ENCODE data around the gene ZNF385A.
A peak's percentile ranks its signal among the peaks of the same experiment; 100 is the strongest.

ZNF385A gene

GRCh38 chr12:54405573-54405972 lies 21.0 kb upstream of the ZNF385A start:
- no peaks in the 10 kb centered on the region for H3K9me3 ChIP-seq (ENCODE audit: control insufficient read depth in 5 of 5, low read length in 5 of 5)
- peaks cover 6 to 92% (median 89%) of the 10 kb centered on the region in 5 donors for H3K36me3 ChIP-seq (ENCODE audit: control insufficient read depth in 5 of 5, insufficient read depth in 5 of 5, low read length in 5 of 5)
- H3K9ac ChIP-seq (ENCODE audit: low read length in 5 of 5), result no peak overlapping the region
- peaks cover 0 to 17% (median 4%) of the 10 kb centered on the region in 5 donors for H3K4me1 ChIP-seq (ENCODE audit: control insufficient read depth in 5 of 5, insufficient read depth in 5 of 5, low read length in 5 of 5)
- H3K27me3 ChIP-seq (ENCODE audit: control insufficient read depth in 5 of 5, insufficient read depth in 4 of 5, low read length in 5 of 5), result no peaks in the 10 kb centered on the region
- no peak overlapping the region for H3K4me3 ChIP-seq (ENCODE audit: low read depth in 1 of 5, low read length in 5 of 5)
- no peak overlapping the region for H3K27ac ChIP-seq (ENCODE audit: low read depth, low read length)

- H3K36me3 ChIP-seq (ENCODE audit: control insufficient read depth in 5 of 5, insufficient read depth in 5 of 5, low read length in 5 of 5), result peaks cover 9 to 95% (median 94%) of the 10 kb centered on the region in 5 donors
- no peaks in the 10 kb centered on the region for H3K27me3 ChIP-seq (ENCODE audit: control insufficient read depth in 5 of 5, insufficient read depth in 4 of 5, low read length in 5 of 5)
- H3K9me3 ChIP-seq (ENCODE audit: control insufficient read depth in 5 of 5, low read length in 5 of 5), result no peaks in the 10 kb centered on the region
- H3K4me3 ChIP-seq (ENCODE audit: low read depth in 1 of 5, low read length in 5 of 5), result no peak overlapping the region
- H3K9ac ChIP-seq (ENCODE audit: low read length in 5 of 5), result peak overlapping the region in 1 of 5 donors; percentile 38
- H3K27ac ChIP-seq (ENCODE audit: low read depth, low read length), result no peak overlapping the region
- peaks cover 0 to 17% (median 4%) of the 10 kb centered on the region in 5 donors for H3K4me1 ChIP-seq (ENCODE audit: control insufficient read depth in 5 of 5, insufficient read depth in 5 of 5, low read length in 5 of 5)
These were observed 20.6 kb upstream of the ZNF385A start for GRCh38 chr12:54405106-54405505.

- Histone ChIP-seq H3K36me3 (ENCODE audit: control insufficient read depth in 5 of 5, insufficient read depth in 5 of 5, low read length in 5 of 5) (peaks cover 10 to 97% (median 96%) of the 10 kb centered on the region in 5 donors), H3K4me1 (ENCODE audit: control insufficient read depth in 5 of 5, insufficient read depth in 5 of 5, low read length in 5 of 5) (peaks cover 0 to 17% (median 4%) of the 10 kb centered on the region in 5 donors), H3K27ac (ENCODE audit: low read depth, low read length) (no peak overlapping the region), H3K4me3 (ENCODE audit: low read depth in 1 of 5, low read length in 5 of 5) (no peak overlapping the region), H3K9me3 (ENCODE audit: control insufficient read depth in 5 of 5, low read length in 5 of 5) (no peaks in the 10 kb centered on the region), H3K27me3 (ENCODE audit: control insufficient read depth in 5 of 5, insufficient read depth in 4 of 5, low read length in 5 of 5) (no peaks in the 10 kb centered on the region), H3K9ac (ENCODE audit: low read length in 5 of 5) (peak overlapping the region in 2 of 5 donors; percentile 26 to 38)
These were observed 19.8 kb upstream of the ZNF385A start for GRCh38 chr12:54404061-54405004.

- no peaks in the 10 kb centered on the region for H3K4me1 ChIP-seq (ENCODE audit: control insufficient read depth in 5 of 5, insufficient read depth in 5 of 5, low read length in 5 of 5)
- no peaks in the 10 kb centered on the region for H3K9me3 ChIP-seq (ENCODE audit: control insufficient read depth in 5 of 5, low read length in 5 of 5)
- no peaks in the 10 kb centered on the region for H3K27me3 ChIP-seq (ENCODE audit: control insufficient read depth in 5 of 5, insufficient read depth in 4 of 5, low read length in 5 of 5)
- peaks cover 4 to 96% (median 94%) of the 10 kb centered on the region in 5 donors for H3K36me3 ChIP-seq (ENCODE audit: control insufficient read depth in 5 of 5, insufficient read depth in 5 of 5, low read length in 5 of 5)
- H3K27ac ChIP-seq (ENCODE audit: low read depth, low read length), result no peak overlapping the region
- no peak overlapping the region for H3K9ac ChIP-seq (ENCODE audit: low read length in 5 of 5)
- H3K4me3 ChIP-seq (ENCODE audit: low read depth in 1 of 5, low read length in 5 of 5), result no peak overlapping the region
These were observed 16.6 kb upstream of the ZNF385A start for GRCh38 chr12:54401119-54401518.

GRCh38 chr12:54398995-54399793 lies 14.7 kb upstream of the ZNF385A start:
- Histone ChIP-seq H3K27ac (ENCODE audit: low read depth, low read length) (no peak overlapping the region), H3K4me1 (ENCODE audit: control insufficient read depth in 5 of 5, insufficient read depth in 5 of 5, low read length in 5 of 5) (no peaks in the 10 kb centered on the region), H3K4me3 (ENCODE audit: low read depth in 1 of 5, low read length in 5 of 5) (no peak overlapping the region), H3K9me3 (ENCODE audit: control insufficient read depth in 5 of 5, low read length in 5 of 5) (no peaks in the 10 kb centered on the region), H3K9ac (ENCODE audit: low read length in 5 of 5) (no peak overlapping the region), H3K27me3 (ENCODE audit: control insufficient read depth in 5 of 5, insufficient read depth in 4 of 5, low read length in 5 of 5) (no peaks in the 10 kb centered on the region), H3K36me3 (ENCODE audit: control insufficient read depth in 5 of 5, insufficient read depth in 5 of 5, low read length in 5 of 5) (peaks cover 4 to 95% (median 89%) of the 10 kb centered on the region in 5 donors)

GRCh38 chr12:54398218-54398617 lies 13.7 kb upstream of the ZNF385A start:
- no peak overlapping the region for H3K4me3 ChIP-seq (ENCODE audit: low read depth in 1 of 5, low read length in 5 of 5)
- H3K36me3 ChIP-seq (ENCODE audit: control insufficient read depth in 5 of 5, insufficient read depth in 5 of 5, low read length in 5 of 5), result peaks cover 4 to 90% (median 82%) of the 10 kb centered on the region in 5 donors
- H3K9me3 ChIP-seq (ENCODE audit: control insufficient read depth in 5 of 5, low read length in 5 of 5), result no peaks in the 10 kb centered on the region
- H3K9ac ChIP-seq (ENCODE audit: low read length in 5 of 5), result no peak overlapping the region
- no peaks in the 10 kb centered on the region for H3K27me3 ChIP-seq (ENCODE audit: control insufficient read depth in 5 of 5, insufficient read depth in 4 of 5, low read length in 5 of 5)
- H3K4me1 ChIP-seq (ENCODE audit: control insufficient read depth in 5 of 5, insufficient read depth in 5 of 5, low read length in 5 of 5), result peaks cover 0 to 7% (median 4%) of the 10 kb centered on the region in 5 donors
- H3K27ac ChIP-seq (ENCODE audit: low read depth, low read length), result no peak overlapping the region

GRCh38 chr12:54397157-54397556 lies 12.6 kb upstream of the ZNF385A start:
- Histone ChIP-seq H3K4me1 (ENCODE audit: control insufficient read depth in 5 of 5, insufficient read depth in 5 of 5, low read length in 5 of 5) (peaks cover 0 to 14% (median 7%) of the 10 kb centered on the region in 5 donors), H3K36me3 (ENCODE audit: control insufficient read depth in 5 of 5, insufficient read depth in 5 of 5, low read length in 5 of 5) (peaks cover 4 to 84% (median 73%) of the 10 kb centered on the region in 5 donors), H3K4me3 (ENCODE audit: low read depth in 1 of 5, low read length in 5 of 5) (no peak overlapping the region), H3K9me3 (ENCODE audit: control insufficient read depth in 5 of 5, low read length in 5 of 5) (no peaks in the 10 kb centered on the region), H3K27ac (ENCODE audit: low read depth, low read length) (no peak overlapping the region), H3K27me3 (ENCODE audit: control insufficient read depth in 5 of 5, insufficient read depth in 4 of 5, low read length in 5 of 5) (no peaks in the 10 kb centered on the region), H3K9ac (ENCODE audit: low read length in 5 of 5) (no peak overlapping the region)

- H3K27me3 ChIP-seq (ENCODE audit: control insufficient read depth in 5 of 5, insufficient read depth in 4 of 5, low read length in 5 of 5), result no peaks in the 10 kb centered on the region
- no peak overlapping the region for H3K4me3 ChIP-seq (ENCODE audit: low read depth in 1 of 5, low read length in 5 of 5)
- H3K36me3 ChIP-seq (ENCODE audit: control insufficient read depth in 5 of 5, insufficient read depth in 5 of 5, low read length in 5 of 5), result peaks cover 4 to 70% (median 57%) of the 10 kb centered on the region in 5 donors
- no peaks in the 10 kb centered on the region for H3K9me3 ChIP-seq (ENCODE audit: control insufficient read depth in 5 of 5, low read length in 5 of 5)
- H3K9ac ChIP-seq (ENCODE audit: low read length in 5 of 5), result no peak overlapping the region
- H3K27ac ChIP-seq (ENCODE audit: low read depth, low read length), result no peak overlapping the region
- peaks cover 0 to 22% (median 7%) of the 10 kb centered on the region in 5 donors for H3K4me1 ChIP-seq (ENCODE audit: control insufficient read depth in 5 of 5, insufficient read depth in 5 of 5, low read length in 5 of 5)
These were observed 11.0 kb upstream of the ZNF385A start for GRCh38 chr12:54395545-54395944.

GRCh38 chr12:54394986-54395385 lies 10.5 kb upstream of the ZNF385A start:
- H3K4me1 ChIP-seq (ENCODE audit: control insufficient read depth in 5 of 5, insufficient read depth in 5 of 5, low read length in 5 of 5), result peaks cover 0 to 22% (median 10%) of the 10 kb centered on the region in 5 donors
- H3K27ac ChIP-seq (ENCODE audit: low read depth, low read length), result no peak overlapping the region
- H3K9me3 ChIP-seq (ENCODE audit: control insufficient read depth in 5 of 5, low read length in 5 of 5), result no peaks in the 10 kb centered on the region
- H3K9ac ChIP-seq (ENCODE audit: low read length in 5 of 5), result no peak overlapping the region
- no peak overlapping the region for H3K4me3 ChIP-seq (ENCODE audit: low read depth in 1 of 5, low read length in 5 of 5)
- no peaks in the 10 kb centered on the region for H3K27me3 ChIP-seq (ENCODE audit: control insufficient read depth in 5 of 5, insufficient read depth in 4 of 5, low read length in 5 of 5)
- peaks cover under 1 to 64% (median 52%) of the 10 kb centered on the region in 5 donors for H3K36me3 ChIP-seq (ENCODE audit: control insufficient read depth in 5 of 5, insufficient read depth in 5 of 5, low read length in 5 of 5)
